ENCODE measurements around the gene USP1. TPM values are rescaled to one million over a fixed set of nuclear protein-coding genes. Genes with fewer than 3 reads are reported as not detected.

The USP1 gene
- total and polyA plus RNA-seq, 2 of the 4 experiments (the other 2 are of a cell fraction), result 7.5 to 9.7 TPM

DNA sequence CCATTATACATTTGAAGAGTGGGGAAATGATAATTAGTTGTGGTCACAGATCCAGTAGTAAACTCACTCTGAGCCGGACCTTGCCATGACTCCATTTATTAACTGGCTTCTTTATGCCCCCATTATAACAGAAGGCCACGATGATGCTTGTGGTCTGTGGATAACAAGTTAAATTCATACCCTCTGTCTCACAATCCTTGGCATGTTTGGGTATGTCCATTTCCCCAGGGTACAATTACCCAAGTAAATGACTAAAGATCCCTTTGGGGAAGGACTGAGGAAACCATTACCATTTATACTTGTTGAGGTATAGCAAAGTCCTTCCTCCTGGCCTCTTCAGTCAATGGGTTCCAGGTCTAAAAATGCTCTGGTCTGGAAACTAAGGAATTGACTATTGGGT lies 7.3 kb upstream of the USP1 start:
- Histone ChIP-seq H3K9me1 (ENCODE audit: insufficient read depth, low read length) (no peaks in the 10 kb centered on the region), H2AK9ac (replicated peaks; ENCODE audit: low read depth, low read length, poor library complexity) (no peak overlapping the region), H3K27ac (ENCODE audit: insufficient read depth, low read length) (no peak overlapping the region), H3K4me2 (ENCODE audit: low read depth, low read length) (no peak overlapping the region), H4K5ac (ENCODE audit: low read depth, low read length) (no peak overlapping the region), H3K18ac (ENCODE audit: low read depth, low read length) (no peak overlapping the region), H3K23ac (ENCODE audit: low read depth, low read length) (no peak overlapping the region), H3K4ac (ENCODE audit: low read depth, low read length) (no peak overlapping the region), H3K9me3 (ENCODE audit: control insufficient read depth, insufficient read depth, low read length) (no peaks in the 10 kb centered on the region), H3K9ac (ENCODE audit: low read depth, low read length) (no peak overlapping the region), H4K8ac (ENCODE audit: low read depth in 2 of 2, low read length in 2 of 2) (no peak overlapping the region), H3K4me1 (ENCODE audit: control insufficient read depth, insufficient read depth, low read length) (no peaks in the 10 kb centered on the region), H2AFZ (replicated peaks; ENCODE audit: low read length, poor library complexity) (no peak overlapping the region), H2BK15ac (ENCODE audit: low read depth, low read length) (no peak overlapping the region), H3K79me1 (ENCODE audit: low read depth in 1 of 2, low read length in 2 of 2) (no peaks in the 10 kb centered on the region), H3K36me3 (ENCODE audit: control insufficient read depth, insufficient read depth, low read length) (no peaks in the 10 kb centered on the region), H2BK120ac (ENCODE audit: low read depth, low read length) (no peak overlapping the region), H3K14ac (replicated peaks; ENCODE audit: low read depth, low read length) (no peak overlapping the region), H2BK20ac (ENCODE audit: low read depth, low read length) (no peak overlapping the region), H3K56ac (ENCODE audit: extremely low read depth, insufficient read depth, low read length) (no peak overlapping the region), H2BK5ac (ENCODE audit: low read depth, low read length, poor library complexity, severe bottlenecking) (no peak overlapping the region), H2AK5ac (ENCODE audit: low read depth, low read length) (no peak overlapping the region), H3K4me3 (ENCODE audit: insufficient read depth, low read depth, low read length) (no peak overlapping the region), H4K91ac (ENCODE audit: insufficient read depth, low read depth, low read length) (no peak overlapping the region), H3K27me3 (ENCODE audit: control insufficient read depth, insufficient read depth, low read length) (peaks cover 5% of the 10 kb centered on the region), H4K20me1 (ENCODE audit: insufficient read depth, low read length) (no peaks in the 10 kb centered on the region)
- TF ChIP-seq MAZ (IDR thresholded peaks at IDR 0.05; ENCODE audit: borderline replicate concordance, low read depth, low read length), result no peak
- TF ChIP-seq BHLHE40 (IDR thresholded peaks at IDR 0.05; ENCODE audit: low read depth, low read length), result no peak
- TF ChIP-seq RFX5 (IDR thresholded peaks at IDR 0.05; ENCODE audit: low read depth, low read length), result no peak
- TF ChIP-seq RCOR1 (IDR thresholded peaks at IDR 0.05; ENCODE audit: insufficient replicate concordance, low read length), result no peak
- TF ChIP-seq MXI1 (IDR thresholded peaks at IDR 0.05; ENCODE audit: borderline replicate concordance, low read depth, low read length), result no peak
- no peak for TF ChIP-seq FOS (IDR thresholded peaks at IDR 0.05; ENCODE audit: low read depth, low read length)
- no peak for TF ChIP-seq SMC3 (IDR thresholded peaks at IDR 0.05; ENCODE audit: low read depth, low read length)
- TF ChIP-seq, protein P1, sequence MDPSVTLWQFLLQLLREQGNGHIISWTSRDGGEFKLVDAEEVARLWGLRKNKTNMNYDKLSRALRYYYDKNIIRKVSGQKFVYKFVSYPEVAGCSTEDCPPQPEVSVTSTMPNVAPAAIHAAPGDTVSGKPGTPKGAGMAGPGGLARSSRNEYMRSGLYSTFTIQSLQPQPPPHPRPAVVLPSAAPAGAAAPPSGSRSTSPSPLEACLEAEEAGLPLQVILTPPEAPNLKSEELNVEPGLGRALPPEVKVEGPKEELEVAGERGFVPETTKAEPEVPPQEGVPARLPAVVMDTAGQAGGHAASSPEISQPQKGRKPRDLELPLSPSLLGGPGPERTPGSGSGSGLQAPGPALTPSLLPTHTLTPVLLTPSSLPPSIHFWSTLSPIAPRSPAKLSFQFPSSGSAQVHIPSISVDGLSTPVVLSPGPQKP (IDR thresholded peaks at IDR 0.05; ENCODE audit: borderline replicate concordance, low read depth, low read length), result no peak
- no peak for TF ChIP-seq MAFK (IDR thresholded peaks at IDR 0.05; ENCODE audit: low read depth, low read length)
- DNase-seq (no peak), ATAC-seq (ENCODE audit: low read depth) (no peak)
- CTCF ChIA-PET, result no interaction called here
- WGBS, 2 experiments (ENCODE audit: extremely low coverage in 2 of 2, insufficient read length in 1 of 2), result no CpG with 5 or more reads among the region's 2 CpGs
- in situ Hi-C loops (cut with MboI; ENCODE audit: low sequenced_read_pairs), result no loop called here
- intact Hi-C loops (cut with micrococcal nuclease), result no loop called here
- POLR2A ChIA-PET (ENCODE audit: unreplicated experiment), result no interaction called here
- dilution Hi-C loops (cut with HindIII; ENCODE audit: low sequenced_read_pairs, unreplicated experiment), result no loop called here
- BruUV-seq (replicated peaks), result no TSS peak

Data from IMR-90 (cell line).